IMR-90 (cell line): ENCODE measurements around the gene GPR180. TPM values are rescaled to one million over a fixed set of nuclear protein-coding genes. Genes with fewer than 3 reads are reported as not detected.

ENCODE experiments used
- ATAC-seq: fragments of 200-7000 bp; cut with Tn5 transposase; 2 replicates; pipeline ENCODE4 v1.9.1; 2020; ENCODE audit warnings: low read depth, mild to moderate bottlenecking, moderate library complexity
- BruUV-seq: library from RNA; stranded (reverse); fragments of 400-500 nt; replicated peaks from 2 replicates; lab custom pipeline; 2021; lab: Mats Ljungman, UMichigan
- CTCF ChIA-PET: fragments of 300-600 bp; formaldehyde crosslinking; extraction: SDS; loops from one replicate; lab custom pipeline; 2021; ENCODE audit warnings: antibody characterized with exemption; lab: Yijun Ruan, JAX
- POLR2A ChIA-PET: fragments of 300-600 bp; sonication (Branson Sonifier 250); formaldehyde crosslinking; loops from one replicate; lab custom pipeline; 2022; ENCODE audit warnings: antibody characterized with exemption; ENCODE audit not compliant: unreplicated experiment; lab: Charles Lee
- DNase-seq: peaks from one replicate; pipeline ENCODE4 v3.0.0; 2013
- H2AFZ ChIP-seq: replicated peaks from 2 replicates; pipeline ENCODE3; 2013; ENCODE audit warnings: low read length, mild to moderate bottlenecking; ENCODE audit not compliant: poor library complexity
- H2AK5ac ChIP-seq: 2 replicates; pipeline ENCODE4 v1.6.1; 2013; ENCODE audit warnings: low read depth, low read length, inconsistent platforms
- H2AK9ac ChIP-seq: replicated peaks from 2 replicates; pipeline ENCODE3; 2013; ENCODE audit warnings: mild to moderate bottlenecking, low read depth, low read length, moderate library complexity; ENCODE audit not compliant: poor library complexity
- H2BK120ac ChIP-seq: 2 replicates; pipeline ENCODE4 v1.6.1; 2013; ENCODE audit warnings: low read depth, low read length, inconsistent platforms
- H2BK15ac ChIP-seq: 3 replicates; pipeline ENCODE4 v1.6.1; 2013; ENCODE audit warnings: low read depth, low read length, inconsistent platforms
- H2BK20ac ChIP-seq: 2 replicates; pipeline ENCODE4 v1.6.1; 2013; ENCODE audit warnings: low read depth, mild to moderate bottlenecking, inconsistent platforms, low read length, moderate library complexity
- H2BK5ac ChIP-seq: 2 replicates; pipeline ENCODE4 v1.6.1; 2013; ENCODE audit warnings: mild to moderate bottlenecking, low read depth, low read length, inconsistent platforms; ENCODE audit not compliant: poor library complexity, severe bottlenecking
- H3K14ac ChIP-seq: replicated peaks from 2 replicates; pipeline ENCODE4 v1.6.1; 2013; ENCODE audit warnings: low read depth, low read length, inconsistent platforms
- H3K18ac ChIP-seq: 2 replicates; pipeline ENCODE4 v1.6.1; 2013; ENCODE audit warnings: low read depth, low read length, control low read depth
- H3K23ac ChIP-seq: 2 replicates; pipeline ENCODE4 v1.6.1; 2013; ENCODE audit warnings: low read depth, low read length, inconsistent platforms
- H3K27ac ChIP-seq: 2 replicates; pipeline ENCODE4 v1.5.1; 2013; ENCODE audit warnings: mild to moderate bottlenecking, control low read depth, low read length; ENCODE audit not compliant: insufficient read depth
- H3K27me3 ChIP-seq: 2 replicates; pipeline ENCODE4 v1.6.1; 2013; ENCODE audit warnings: low read length; ENCODE audit not compliant: control insufficient read depth, insufficient read depth
- H3K36me3 ChIP-seq: 2 replicates; pipeline ENCODE4 v1.6.1; 2013; ENCODE audit warnings: low read length, mixed read lengths; ENCODE audit not compliant: control insufficient read depth, insufficient read depth
- H3K4ac ChIP-seq: 2 replicates; pipeline ENCODE4 v1.6.1; 2013; ENCODE audit warnings: low read depth, low read length, inconsistent platforms
- H3K4me1 ChIP-seq: 2 replicates; pipeline ENCODE4 v1.6.1; 2013; ENCODE audit warnings: low read length, mixed read lengths; ENCODE audit not compliant: control insufficient read depth, insufficient read depth
- H3K4me2 ChIP-seq: 2 replicates; pipeline ENCODE4 v1.6.1; 2013; ENCODE audit warnings: low read depth, mild to moderate bottlenecking, control low read depth, low read length, moderate library complexity
- H3K4me3 ChIP-seq: 2 replicates; pipeline ENCODE4 v1.5.1; 2013; ENCODE audit warnings: low read depth, mild to moderate bottlenecking, control low read depth, low read length, moderate library complexity; ENCODE audit not compliant: insufficient read depth
- H3K56ac ChIP-seq: 2 replicates; pipeline ENCODE4 v1.6.1; 2013; ENCODE audit warnings: low read length, inconsistent platforms; ENCODE audit not compliant: insufficient read depth; ENCODE audit errors: extremely low read depth
- H3K79me1 ChIP-seq, 2 experiments: 2 replicates each; pipeline ENCODE4 v1.6.1; 2013; ENCODE audit warnings: low read length in 2 of 2, inconsistent platforms in 1 of 2, low read depth in 1 of 2
- H3K9ac ChIP-seq: 2 replicates; pipeline ENCODE4 v1.6.1; 2013; ENCODE audit warnings: low read depth, low read length, control low read depth
- H3K9me1 ChIP-seq: 2 replicates; pipeline ENCODE4 v1.6.1; 2013; ENCODE audit warnings: low read length, inconsistent platforms; ENCODE audit not compliant: insufficient read depth
- H3K9me3 ChIP-seq: 2 replicates; pipeline ENCODE4 v1.6.1; 2013; ENCODE audit warnings: low read length; ENCODE audit not compliant: control insufficient read depth, insufficient read depth
- H4K20me1 ChIP-seq: 2 replicates; pipeline ENCODE4 v1.6.1; 2013; ENCODE audit warnings: low read length, inconsistent platforms; ENCODE audit not compliant: insufficient read depth
- H4K5ac ChIP-seq: 2 replicates; pipeline ENCODE4 v1.6.1; 2013; ENCODE audit warnings: mild to moderate bottlenecking, low read depth, low read length, control low read depth
- H4K8ac ChIP-seq, 2 experiments: 2 replicates each; pipeline ENCODE4 v1.6.1; 2013; ENCODE audit warnings: low read depth in 2 of 2, low read length in 2 of 2, control low read depth in 1 of 2, inconsistent platforms in 1 of 2
- H4K91ac ChIP-seq: 2 replicates; pipeline ENCODE4 v1.6.1; 2013; ENCODE audit warnings: low read depth, low read length, inconsistent platforms; ENCODE audit not compliant: insufficient read depth
- FOS ChIP-seq: fragments of 150-350 bp; IDR thresholded peaks from 2 replicates; pipeline ENCODE4 v1.6.1; 2016; ENCODE audit warnings: low read depth, low read length
- MXI1 ChIP-seq: IDR thresholded peaks from 2 replicates; pipeline ENCODE4 v1.6.1; 2012; ENCODE audit warnings: low read depth, mild to moderate bottlenecking, low read length, moderate library complexity, borderline replicate concordance
- NFE2L2 ChIP-seq: fragments of 150-350 bp; IDR thresholded peaks from 2 replicates; pipeline ENCODE4 v1.6.1; 2016; ENCODE audit warnings: low read depth, mild to moderate bottlenecking, low read length
- RAD21 ChIP-seq: IDR thresholded peaks from 2 replicates; pipeline ENCODE4 v1.6.1; 2012; ENCODE audit warnings: low read length, improper control_type of control experiment
- WGBS, 2 experiments: methylation state at CpG; one replicate each; pipeline versions ENCODE4 v1.1.5 to v1.1.7; 2013; ENCODE audit warnings: missing lambda C conversion rate in 2 of 2; ENCODE audit not compliant: insufficient read length in 1 of 2; ENCODE audit errors: extremely low coverage in 2 of 2; 5-methylcytosine and 5-hydroxymethylcytosine counted together
- dilution Hi-C: fragments of 300-500 bp; cut with HindIII; formaldehyde crosslinking; loops from one replicate; pipeline ENCODE4 v1.14.3; 2018; ENCODE audit warnings: low sequenced_read_pairs; ENCODE audit not compliant: unreplicated experiment
- in situ Hi-C: fragments of 300-500 bp; cut with MboI; formaldehyde crosslinking; loops from 3 replicates; pipeline ENCODE4 v1.14.3; 2019; ENCODE audit warnings: low sequenced_read_pairs, inconsistent platforms, mixed read lengths
- intact Hi-C: fragments of 100-400 bp; cut with micrococcal nuclease; formaldehyde crosslinking; loops from 2 replicates; pipeline ENCODE4 v1.10.0; 2022
- polyA plus RNA-seq, 3 experiments: library from polyadenylated mRNA; depleted of rRNA; stranded (reverse); fragments of >200 nt; gene quantifications; 2 replicates each; pipeline ENCODE4 v1.2.3, GENCODE V29; 2012; ENCODE audit warnings: low replicate concordance in 1 of 3
- total RNA-seq: library from RNA; depleted of rRNA; stranded (reverse); fragments of >200 nt; gene quantifications from 2 replicates; pipeline ENCODE4 v1.2.3, GENCODE V29; 2012

GPR180 gene
- total and polyA plus RNA-seq, 2 of the 4 experiments (the other 2 are of a cell fraction), result 2.8 to 10.8 TPM

GRCh38 chr13:94641409-94641941 lies 39.8 kb downstream of the GPR180 start:
- ChIA-PET CTCF (interaction anchor here (0.6 to 1.3 kb wide), 3 partner anchors 13 to 193 kb away, joined by 3 to 4 read pairs (median 3); no protein-coding TSS in a partner anchor), POLR2A (interaction anchor here (0.9 kb wide), 1 partner anchor 16 kb away, joined by 20 read pairs; no protein-coding TSS in a partner anchor)
- no peak overlapping the region for H2BK120ac ChIP-seq
- no peak overlapping the region for H2AK9ac ChIP-seq
- H2AK5ac ChIP-seq, result no peak overlapping the region
- BruUV-seq, result no TSS peak
- in situ Hi-C loops, result no loop called here
- H3K18ac ChIP-seq, result no peak overlapping the region
- peaks cover 3% of the 10 kb centered on the region; the same call in 1 of the 2 replicates for H3K4me1 ChIP-seq
- no peaks in the 10 kb centered on the region for H3K79me1 ChIP-seq
- no peak overlapping the region for H2BK5ac ChIP-seq
- DNase-seq (peak; percentile 86), ATAC-seq (peak; percentile 96)
- H3K27me3 ChIP-seq, result no peaks in the 10 kb centered on the region
- intact Hi-C loops, result no loop called here
- no peak overlapping the region for H3K4me3 ChIP-seq
- dilution Hi-C loops, result no loop called here
- H3K9me3 ChIP-seq, result no peaks in the 10 kb centered on the region
- no peak overlapping the region for H3K9ac ChIP-seq
- peak overlapping the region in 1 of 2 experiments; percentile 23; a peak in 1 of 4 replicates for H4K8ac ChIP-seq
- no peak overlapping the region for H2BK15ac ChIP-seq
- no peak overlapping the region; the same call in 1 of the 2 replicates for H3K27ac ChIP-seq
- peak overlapping the region; percentile 40 for H3K4me2 ChIP-seq
- H2AFZ ChIP-seq, result no peak overlapping the region
- no peak overlapping the region for H3K14ac ChIP-seq
- TF ChIP-seq RAD21 (no peak), NFE2L2 (no peak), FOS (peak; percentile 19; the same call in 1 of the 2 replicates), MXI1 (no peak)
- H3K9me1 ChIP-seq, result no peaks in the 10 kb centered on the region
- H4K5ac ChIP-seq, result no peak overlapping the region
- no peak overlapping the region for H3K4ac ChIP-seq
- H4K91ac ChIP-seq, result no peak overlapping the region
- 0 out of 2 replicates have a peak overlapping the region, but pooled peaks have one; percentile 8 for H3K56ac ChIP-seq
- no peak overlapping the region for H2BK20ac ChIP-seq
- WGBS, 2 experiments, result no CpG with 5 or more reads among the region's 3 CpGs
- H3K23ac ChIP-seq, result no peak overlapping the region
- H3K36me3 ChIP-seq, result no peaks in the 10 kb centered on the region
- H4K20me1 ChIP-seq, result no peaks in the 10 kb centered on the region
